HG02981 (cell line): ENCODE measurements around the gene FKBP14.
"Not testable (repeated sequence)": the region's sequence is repeated elsewhere in the genome, so short reads cannot be mapped to it uniquely, and the experiment has no call there.

ENCODE experiments used
- ATAC-seq: cut with Tn5 transposase; IDR thresholded peaks from one replicate; pipeline ENCODE4 v1.9.1; 2021; ENCODE audit warnings: mild to moderate bottlenecking, moderate library complexity; ENCODE audit not compliant: unreplicated experiment

Gene FKBP14

GRCh38 chr7:29962035-29962434, 64.5 kb downstream of the FKBP14 start:
- ATAC-seq, result no peak

GRCh38 chr7:29961611-29962010, 64.9 kb downstream of the FKBP14 start:
- ATAC-seq, result not testable (repeated sequence)
